A204.1 (cell line): Measurements from ENCODE around the gene MEIS3.

Experiments used
- FAIRE-seq: peaks from 2 replicates; lab custom pipeline; 2012; peaks lifted over from hg19 to GRCh38; lab: Jason Lieb, UNC

Gene MEIS3

DNA sequence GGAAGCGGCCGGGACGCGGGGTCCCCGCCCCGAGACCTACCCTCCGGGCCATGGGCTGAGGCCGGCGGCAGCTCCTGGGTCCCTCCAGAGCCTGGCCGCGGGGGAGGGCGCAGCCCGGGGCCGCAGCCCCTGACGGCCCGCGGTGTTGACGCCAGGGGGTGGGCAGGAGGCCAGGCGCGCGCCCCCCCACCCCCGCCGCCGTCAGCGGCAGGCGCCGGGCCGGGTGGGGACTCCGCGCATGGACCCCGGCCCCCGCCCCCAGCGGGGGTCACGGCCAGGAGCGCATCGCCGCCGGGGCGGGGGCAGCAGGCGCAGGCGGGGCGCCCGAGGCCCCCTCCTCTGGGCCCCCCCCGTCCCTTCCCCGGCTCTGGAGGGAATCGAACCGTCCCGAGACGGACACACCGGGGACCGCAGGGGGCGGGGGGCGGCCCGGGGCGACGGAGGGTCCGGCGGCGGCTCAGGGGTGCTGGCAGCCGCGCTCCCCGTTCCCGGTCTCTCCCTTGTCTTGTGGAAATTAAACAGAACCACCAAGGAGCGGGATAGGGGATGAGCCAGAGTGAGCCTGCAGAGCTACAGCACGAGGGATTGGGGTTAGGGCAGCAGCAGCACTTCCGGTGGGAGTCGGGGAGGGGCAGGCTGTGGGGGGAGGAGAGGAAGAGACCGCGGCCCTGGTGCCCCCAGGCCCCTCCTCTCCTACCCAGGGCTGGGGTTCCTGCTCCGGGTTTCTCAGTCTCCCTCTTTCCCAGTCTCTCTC is at the start of gene MEIS3:
MEIS3 (minus strand) TSS at position 498 of the 754 bp plus-strand sequence; CDS start at position 52, 446 bp downstream.
- no peak for FAIRE-seq

DNA sequence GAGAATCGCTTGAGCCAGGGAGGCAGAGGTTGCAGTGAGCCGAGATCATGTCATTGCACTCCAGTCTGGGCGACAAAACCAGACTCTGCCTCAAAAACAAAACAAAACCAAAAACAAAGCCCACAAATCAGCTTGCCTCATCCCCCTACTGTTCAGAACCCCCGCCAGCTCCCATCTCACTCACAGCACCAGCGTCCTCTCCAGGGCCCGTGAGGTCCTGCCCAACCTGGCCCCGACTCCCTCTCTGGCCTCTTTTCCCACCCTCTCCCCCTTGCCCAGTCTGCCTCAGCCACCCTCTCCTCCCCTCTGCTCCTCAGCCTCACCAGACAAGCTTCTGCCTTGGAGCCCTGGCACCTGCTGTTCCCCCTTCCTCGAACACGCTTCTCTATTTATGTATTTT is 48.6 kb upstream of the MEIS3 start:
- FAIRE-seq, result no peak

DNA sequence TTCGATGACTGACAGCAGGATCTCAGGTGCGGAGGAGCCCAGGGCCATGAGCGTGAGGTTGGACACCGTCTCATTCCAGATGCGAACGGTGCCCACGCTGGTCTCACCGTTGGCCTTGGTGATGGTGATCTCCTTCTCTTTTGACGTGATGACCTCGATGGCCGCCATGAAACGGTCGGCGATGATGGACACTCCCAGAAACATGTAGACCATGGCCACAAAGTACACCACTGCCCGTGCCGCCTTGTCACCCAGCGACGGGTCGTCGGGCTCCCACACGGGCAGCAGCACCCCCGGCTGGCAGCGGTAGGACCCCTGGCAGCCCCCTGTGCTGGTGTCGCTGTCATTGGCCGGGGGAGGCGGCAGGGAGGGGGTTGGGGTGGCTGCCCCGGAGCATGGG is 46.6 kb upstream of the MEIS3 start:
- FAIRE-seq, result no peak

DNA sequence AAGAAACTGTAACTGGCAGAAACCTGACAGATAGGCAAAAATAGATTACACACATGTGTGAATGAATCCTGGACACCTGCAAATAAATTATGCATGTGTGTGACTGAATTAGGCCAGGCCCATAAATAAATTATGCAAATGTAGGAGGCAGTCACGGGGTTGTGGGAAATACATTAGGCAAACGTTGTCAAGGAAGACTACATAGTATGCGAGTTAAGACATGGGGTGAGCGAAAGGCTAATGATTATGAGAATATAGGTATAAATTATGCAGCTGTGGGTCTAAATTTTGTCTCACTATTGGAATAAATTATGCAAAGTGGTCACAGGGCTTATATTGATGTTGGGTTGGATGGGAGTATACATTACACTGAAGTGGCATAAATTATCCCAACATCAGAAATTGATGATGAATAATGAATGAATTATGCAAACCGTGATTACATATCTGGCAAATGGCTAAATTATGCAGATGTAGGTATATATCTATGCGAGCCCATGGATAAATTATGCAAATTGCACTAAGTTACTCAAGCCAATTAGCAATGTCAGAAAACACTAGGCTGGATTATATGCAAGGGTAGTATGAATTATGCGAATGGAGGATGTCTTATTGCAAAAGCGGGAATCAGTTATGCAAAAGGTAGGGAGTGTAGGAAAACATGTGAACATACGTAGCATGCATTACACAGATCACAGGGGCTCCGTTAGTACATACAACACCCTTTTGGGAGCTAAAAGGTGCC is 45.5 kb upstream of the MEIS3 start:
- no peak for FAIRE-seq

DNA sequence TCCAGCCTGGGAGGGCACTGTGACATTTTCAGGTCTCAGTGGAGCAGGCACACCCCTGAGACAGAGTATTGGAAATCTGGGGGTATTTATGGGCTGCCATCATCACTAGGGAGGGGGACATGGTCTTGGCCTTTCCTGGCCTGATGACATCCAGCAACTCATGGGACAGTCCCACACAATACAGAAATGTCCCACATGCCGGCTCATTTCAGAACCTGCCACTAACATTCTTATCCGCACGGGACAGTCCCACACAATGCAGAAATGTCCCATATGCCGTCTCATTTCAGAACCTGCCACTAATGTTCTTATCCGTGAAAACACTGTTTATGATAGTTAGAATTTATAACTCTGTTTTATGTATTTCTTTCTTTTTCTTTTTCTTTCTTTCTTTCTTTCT is 42.5 kb upstream of the MEIS3 start:
- no peak for FAIRE-seq

DNA sequence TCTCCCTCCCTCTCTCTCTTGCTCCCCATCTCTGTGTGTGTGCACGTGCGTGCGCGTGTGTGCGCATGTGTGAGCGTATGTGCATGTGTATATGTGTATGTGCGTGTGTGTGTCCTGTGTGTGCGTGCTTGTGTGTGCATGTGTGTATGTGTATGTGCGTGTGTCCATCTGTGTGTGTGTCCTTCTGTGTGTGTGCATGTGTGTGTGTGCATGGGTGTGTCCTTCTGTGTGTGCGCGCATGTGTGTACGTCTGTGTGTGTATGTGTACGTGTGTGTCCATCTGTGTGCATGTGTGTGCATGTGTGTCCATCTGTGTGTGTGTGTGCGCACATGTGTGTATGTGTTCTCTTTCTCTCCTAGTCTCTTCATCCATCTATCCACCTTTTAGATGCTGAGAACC is 40.1 kb upstream of the MEIS3 start:
- FAIRE-seq, result no peak

DNA sequence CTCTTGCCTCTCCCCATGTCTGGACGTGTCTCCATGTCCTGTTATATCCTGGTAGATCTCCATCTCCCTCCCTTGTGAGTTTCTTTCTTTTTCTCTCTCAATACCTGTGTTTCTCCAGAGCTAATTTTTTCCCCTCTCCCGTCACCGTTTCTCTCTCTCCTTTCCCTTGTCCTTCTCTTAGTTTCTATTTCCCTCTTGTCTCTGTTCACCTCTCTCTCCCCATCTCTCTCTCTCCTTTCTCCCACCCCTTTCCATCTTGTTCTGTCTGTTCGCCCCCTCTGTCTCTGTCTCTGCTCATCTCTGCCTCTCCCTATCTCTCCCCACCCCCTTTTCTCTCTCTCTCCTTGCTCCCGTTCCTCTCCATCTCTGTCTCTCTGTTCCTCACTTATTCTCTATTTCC is 39.3 kb upstream of the MEIS3 start:
- no peak for FAIRE-seq

DNA sequence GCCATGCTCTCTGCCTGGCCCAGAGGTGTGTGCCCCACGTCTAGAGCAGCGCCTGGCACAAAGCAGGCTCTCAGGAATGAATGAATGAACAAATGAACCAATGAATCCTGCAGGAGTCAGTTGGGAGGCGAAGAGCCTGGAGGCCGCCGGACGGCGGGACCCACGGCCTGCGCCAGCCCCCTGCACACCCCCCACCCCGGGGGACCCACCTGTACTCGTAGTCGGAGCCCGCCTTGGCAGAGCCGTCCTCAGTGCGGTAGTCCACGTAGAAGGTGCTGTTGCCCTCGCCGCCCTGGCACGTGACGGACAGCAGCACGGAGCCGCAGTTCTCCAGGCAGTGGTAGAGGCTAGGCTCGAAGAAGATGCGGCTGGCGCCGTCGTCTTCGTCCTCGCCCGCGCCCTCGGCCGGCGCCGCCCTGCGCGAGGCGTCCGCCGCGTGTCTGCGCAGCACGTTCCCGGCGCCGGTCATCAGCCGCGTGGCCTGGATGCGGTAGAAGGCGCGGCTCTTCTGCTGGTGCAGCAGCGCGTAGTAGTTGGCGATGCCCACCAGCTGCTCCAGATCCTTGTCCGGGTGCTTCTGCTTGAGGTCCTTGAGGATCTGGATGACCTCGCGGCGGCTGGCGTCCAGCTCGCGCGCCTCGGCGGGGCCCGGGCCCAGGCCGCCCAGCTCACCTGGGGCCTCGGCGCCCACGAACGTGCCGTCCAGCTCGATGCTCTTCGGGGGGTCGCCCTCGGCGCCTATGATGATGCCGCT is 37.6 kb upstream of the MEIS3 start:
- no peak for FAIRE-seq

DNA sequence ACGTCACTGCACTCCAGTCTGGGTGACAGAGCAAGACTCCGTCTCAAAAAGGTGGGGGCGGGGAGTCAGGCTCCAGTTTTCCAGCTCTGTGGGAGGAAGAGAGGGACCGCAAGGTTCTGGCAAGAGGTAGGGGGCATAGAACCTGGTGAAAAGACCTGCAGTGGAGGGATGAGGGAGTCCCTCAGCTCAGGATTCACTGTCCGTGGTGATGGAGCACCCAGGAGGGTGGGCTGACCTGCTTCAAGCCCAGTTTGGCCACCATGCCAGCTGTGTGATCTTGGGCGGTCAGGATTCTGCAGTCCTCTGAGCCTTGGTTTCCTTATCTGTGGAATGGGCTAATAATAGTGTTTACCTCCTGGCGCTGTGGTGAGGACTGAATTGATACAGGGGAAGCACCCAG is 31.2 kb upstream of the MEIS3 start:
- no peak for FAIRE-seq

DNA sequence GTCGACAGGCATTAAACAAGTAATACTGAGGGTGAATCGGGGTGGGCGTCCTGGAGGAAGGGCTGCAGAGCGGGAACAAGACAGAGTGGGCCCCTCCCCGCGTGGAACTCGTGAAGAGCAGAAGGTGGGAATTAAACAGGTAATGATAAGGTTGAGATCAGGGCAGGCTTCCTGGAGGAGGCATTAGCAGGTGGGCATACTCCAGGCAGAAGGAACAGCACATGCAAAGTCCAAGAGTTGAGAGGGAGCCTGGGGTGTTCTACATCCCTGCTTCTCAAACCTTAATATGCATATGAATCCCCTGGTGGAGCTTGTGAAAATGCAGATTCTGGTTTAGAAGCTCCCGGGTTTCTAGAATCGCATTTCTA is 29.0 kb upstream of the MEIS3 start:
- no peak for FAIRE-seq

DNA sequence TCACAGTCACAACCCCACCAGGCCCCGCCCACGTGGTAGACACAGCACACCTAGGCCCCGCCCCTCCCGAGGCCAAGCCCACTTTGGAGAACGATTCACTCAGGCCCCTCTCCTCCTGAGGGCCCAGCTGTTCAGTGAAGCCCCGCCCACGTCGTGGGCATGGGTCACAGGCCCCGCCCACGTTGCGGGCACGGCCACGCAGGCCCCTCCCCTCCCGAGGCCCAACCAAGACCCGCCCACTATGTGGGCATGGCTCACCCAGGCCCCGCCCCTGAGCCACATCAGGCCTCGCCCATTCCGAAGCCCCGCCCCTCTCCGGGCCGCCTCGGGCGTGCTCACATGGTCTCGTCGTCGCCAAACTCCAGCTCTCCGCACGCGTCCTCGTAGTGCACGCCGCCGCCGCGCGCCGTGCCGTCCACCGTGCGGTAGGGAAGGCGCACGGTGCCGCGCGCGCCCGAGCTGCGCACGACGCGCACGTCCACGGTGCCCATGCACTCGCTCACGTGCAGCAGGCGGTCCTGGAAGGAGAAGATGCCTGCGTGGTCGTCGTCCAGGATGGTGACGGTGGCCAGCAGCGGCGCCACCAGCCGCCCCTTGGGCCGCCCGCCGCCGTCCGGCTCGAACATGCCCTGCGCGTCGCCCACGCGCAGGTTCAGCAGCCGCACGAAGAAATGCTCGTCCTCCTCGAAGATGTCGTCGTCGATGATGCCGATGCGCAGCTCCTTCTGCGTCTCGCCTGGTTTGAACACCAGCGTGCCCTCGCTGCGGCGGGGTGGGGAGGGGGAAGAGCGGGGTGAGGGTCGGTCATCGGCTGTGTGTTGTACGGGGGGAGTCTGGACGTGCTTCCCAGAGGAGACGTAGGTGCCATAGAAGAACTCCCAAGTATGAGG is 28.4 kb upstream of the MEIS3 start:
- FAIRE-seq, result no peak

DNA sequence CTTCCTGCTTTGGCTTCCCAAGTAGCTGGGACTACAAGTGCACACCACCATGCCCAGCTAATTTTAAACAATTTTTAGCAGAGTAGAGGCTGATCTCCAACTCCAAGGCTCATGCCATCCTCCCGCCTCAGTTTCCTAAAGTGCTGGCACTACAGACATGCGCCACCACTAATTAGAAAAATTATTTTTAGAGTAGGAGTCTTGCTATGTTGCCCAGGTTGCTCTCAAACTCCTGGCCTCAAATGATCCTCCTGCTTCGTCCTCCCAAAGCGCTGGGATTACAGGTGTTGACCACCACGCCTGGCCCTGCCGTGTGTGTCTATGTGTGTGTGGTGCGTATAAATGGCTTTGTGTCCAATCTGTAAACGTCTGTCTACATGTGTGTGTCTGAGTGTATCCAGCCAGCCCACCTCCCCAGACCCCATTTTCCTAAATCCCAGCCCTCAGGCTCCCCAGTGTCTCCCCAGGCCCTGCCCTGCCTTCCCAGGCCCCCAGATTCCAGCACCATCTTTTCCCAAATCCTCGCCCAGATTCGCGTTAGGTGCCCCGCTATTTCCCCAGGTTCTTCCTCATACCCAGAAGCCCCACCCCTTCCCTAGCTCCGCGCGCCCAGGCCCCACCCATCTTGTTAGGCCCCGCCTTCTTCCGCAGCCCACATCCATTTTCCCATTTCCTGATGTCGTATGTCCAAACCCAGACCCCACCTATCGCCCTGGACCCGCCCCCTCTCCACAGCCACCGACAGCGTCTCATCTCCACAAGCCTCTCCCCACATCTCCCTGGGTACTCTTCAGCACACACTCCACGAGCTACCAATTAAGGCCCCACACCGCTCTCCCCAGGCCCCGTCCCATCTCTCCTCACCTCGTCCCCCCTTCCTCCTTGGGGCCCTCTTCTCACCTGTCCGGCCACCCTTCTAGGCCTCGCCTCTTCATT is 27.5 kb upstream of the MEIS3 start:
- FAIRE-seq, result no peak

DNA sequence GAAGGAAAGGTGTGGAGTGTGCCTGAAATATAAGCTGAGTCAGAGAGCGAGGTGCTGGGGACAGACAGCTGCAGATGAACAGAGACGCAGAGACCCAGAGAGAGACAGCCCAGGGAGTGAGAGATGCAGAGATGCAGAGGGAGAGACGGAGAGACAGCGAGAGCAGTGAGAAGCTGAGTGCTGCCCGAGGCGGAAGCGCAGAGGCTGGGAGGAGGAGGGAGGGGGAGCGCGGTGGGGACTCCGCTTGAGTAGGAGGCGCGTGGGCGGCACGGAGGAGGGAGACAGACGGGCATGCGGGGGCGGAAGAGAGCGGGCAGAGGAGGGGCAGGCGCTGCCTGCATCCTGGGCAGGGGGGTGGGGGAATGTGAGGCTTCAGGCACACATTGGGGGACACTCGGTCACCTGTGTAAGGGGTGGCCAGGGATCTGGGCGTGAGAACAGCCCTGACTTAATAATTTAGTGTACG is 26.6 kb upstream of the MEIS3 start:
- no peak for FAIRE-seq

DNA sequence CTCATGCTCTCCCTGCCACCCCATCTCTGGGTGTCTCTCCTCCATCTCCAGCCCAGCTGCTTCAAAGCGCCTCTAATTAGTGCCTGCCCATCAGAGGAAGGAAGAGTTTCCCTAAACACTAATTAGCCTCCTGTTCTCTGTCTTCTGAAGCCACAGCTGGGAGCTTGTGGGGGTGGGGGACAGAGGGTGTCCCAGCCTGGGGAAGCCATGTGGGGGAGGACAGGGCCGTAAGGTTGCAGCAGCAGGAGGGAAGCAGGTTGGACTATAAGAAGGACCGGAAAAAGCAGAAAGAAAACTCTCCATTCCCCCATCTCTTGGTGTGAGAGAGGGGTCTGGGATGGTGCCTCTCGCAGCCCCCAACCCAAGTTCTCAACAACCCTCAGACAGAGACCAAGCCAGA is 26.2 kb upstream of the MEIS3 start:
- no peak for FAIRE-seq

DNA sequence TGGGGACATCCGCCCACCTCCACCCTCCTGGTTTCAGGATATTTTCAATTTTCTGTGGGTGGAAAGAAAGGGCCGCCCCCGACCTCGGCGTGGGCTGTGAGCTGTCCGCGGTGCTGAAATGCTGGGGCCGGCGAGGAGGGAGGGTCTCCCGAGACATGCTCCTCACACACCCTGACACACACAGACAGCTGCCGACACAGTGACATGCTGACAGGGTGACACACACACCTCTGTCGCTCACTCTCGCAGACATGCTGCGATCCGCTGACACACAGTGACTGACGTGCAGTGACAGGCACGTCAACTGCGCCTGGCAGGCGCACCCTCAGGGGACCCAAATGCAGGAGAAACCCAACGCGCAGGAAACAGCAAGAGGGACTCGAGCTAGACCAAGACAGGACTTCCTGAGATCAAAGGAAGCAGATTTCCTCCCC is 25.1 kb upstream of the MEIS3 start:
- FAIRE-seq, result no peak

DNA sequence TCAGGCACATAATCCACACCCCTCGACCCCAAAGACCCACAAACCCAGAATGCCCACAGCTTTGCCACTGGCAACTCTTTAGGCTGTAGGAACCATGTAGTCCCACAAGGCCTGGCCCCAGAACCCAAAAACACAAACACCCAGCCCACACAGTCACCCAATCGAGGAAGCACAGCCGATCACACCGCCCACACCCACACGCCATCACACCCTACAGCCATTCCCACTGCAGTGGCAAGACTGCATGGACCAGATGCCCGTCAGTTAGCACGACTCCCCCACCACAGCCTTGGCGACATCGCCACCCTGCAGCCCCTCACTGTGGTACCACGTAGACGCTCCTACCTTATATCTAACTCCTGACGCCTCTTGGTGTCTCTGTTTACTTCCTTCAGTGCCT is 24.0 kb upstream of the MEIS3 start:
- no peak for FAIRE-seq

DNA sequence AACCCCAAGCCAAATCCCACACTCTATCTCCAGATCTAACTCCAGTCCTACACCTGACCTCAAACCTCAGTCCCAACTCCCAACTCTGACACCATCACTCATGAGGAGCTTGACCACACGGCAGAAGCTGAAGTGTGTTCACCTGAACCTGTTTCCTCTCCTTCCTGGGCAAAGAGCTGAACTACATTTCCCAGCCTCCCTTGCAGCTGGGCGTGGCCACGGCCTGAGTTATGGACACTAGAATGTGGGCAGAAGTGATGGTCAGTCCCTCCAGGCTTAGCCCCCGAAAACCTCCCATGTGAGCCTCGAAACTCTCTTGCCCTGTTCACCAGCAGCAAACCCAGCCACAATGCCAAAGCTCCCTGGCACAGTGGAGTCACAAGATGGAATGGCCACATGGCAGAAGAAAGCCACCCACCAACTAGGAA is 19.5 kb upstream of the MEIS3 start:
- FAIRE-seq, result no peak

DNA sequence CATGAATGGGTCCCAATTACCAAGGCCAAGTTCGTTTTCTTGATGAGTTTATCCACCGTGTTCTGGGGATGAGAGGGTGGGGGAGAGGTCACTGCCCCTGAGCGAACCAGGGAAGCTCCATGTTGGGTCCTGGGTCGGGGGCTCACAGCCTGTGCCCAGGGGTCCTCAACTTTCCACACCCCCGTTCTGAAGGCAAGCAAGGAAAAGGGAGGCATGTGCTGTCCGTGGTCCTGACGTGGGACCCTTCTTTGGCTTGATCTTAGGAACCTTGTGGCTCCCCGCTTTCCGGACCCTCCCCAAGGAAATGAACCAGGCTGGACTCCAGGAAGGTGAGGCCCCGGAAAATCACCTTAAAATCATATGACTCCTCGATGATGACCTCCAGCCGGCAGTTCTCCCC is 18.2 kb upstream of the MEIS3 start:
- no peak for FAIRE-seq

DNA sequence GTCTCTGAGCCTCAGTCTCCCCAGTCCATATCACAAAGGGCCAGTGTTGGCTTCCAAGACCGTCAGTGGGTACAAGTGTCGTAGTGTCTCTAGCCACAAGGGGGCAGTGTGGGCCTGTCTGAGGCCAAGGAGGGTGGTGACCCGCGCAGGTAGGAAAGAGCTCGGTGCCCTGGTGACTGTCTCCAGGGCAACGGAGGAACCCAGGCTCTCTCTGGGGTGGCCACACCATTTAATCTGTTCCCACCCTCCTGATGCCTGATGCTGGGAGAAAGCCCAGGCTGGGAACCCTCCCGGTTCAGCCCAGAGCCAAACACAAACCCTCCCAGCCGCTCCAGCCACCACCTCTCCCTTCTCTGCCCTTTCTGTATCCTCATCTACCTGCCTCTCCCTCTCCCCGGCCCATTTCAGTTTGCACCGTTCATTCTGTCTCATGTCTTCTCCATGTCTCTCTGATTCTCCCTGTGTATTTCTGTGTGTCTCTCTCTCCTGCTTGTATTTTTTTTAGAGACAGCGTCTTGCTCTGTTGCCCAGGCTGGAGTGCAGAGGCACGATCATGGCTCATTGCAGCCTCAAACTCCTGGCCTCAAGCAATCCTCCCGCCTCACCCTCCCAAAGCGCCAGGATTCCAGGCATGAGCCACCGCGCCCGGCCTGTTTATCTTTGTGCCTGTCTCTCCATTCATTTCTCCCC is 17.5 kb upstream of the MEIS3 start:
- no peak for FAIRE-seq

DNA sequence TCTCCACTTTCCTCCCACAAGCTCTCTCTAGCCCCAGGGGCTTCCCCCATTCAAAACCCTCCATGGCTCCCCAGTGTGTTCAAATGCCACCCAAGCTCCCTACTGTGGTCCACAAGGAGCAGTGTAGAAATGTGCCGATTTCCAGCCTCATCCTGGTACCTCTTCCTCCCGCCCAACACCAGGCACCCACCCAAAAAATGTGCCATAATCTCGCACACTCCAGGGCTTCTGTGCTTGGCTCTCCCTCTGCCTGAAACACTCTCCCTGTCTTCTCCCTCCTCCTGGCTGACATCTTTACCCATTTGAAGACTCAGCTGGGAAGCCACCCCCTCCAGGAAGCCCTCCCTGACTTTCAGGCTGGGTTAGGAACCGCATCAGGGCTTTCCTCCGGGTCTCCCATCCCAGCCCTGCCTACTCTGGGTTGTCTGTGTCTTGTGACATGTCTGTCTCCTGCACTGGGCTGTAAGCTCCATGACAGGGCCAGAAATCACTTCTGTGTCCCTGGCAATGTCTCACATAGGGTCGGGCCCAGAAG is 16.6 kb upstream of the MEIS3 start:
- no peak for FAIRE-seq
